NAMALWA (cell line): ENCODE data around the gene TLE3.
"Not testable (repeated sequence)": the region's sequence is repeated elsewhere in the genome, so short reads cannot be mapped to it uniquely, and the experiment has no call there.

ENCODE experiments used
- DNase-seq: peaks from one replicate; pipeline ENCODE4 v3.0.0-alpha.2; 2015; ENCODE audit warnings: low spot score

Gene TLE3

GRCh38 chr15:70125605-70126004, 27.9 kb upstream of the TLE3 start:
- DNase-seq, result no peak

GRCh38 chr15:70121624-70122302, 24.0 kb upstream of the TLE3 start:
- DNase-seq, result no peak

GRCh38 chr15:70120958-70121623, 23.4 kb upstream of the TLE3 start:
- no peak for DNase-seq

- DNase-seq, result no peak
These were observed 22.3 kb upstream of the TLE3 start for GRCh38 chr15:70119911-70120508.

GRCh38 chr15:70118599-70118998, 20.9 kb upstream of the TLE3 start:
- DNase-seq, result no peak

GRCh38 chr15:70116317-70116716, 18.6 kb upstream of the TLE3 start:
- DNase-seq, result no peak

- DNase-seq, result no peak
These were observed 16.5 kb upstream of the TLE3 start for GRCh38 chr15:70114221-70114620.

GRCh38 chr15:70113304-70113700, 15.6 kb upstream of the TLE3 start:
- no peak for DNase-seq

- DNase-seq, result not testable (repeated sequence)
These were observed 15.0 kb upstream of the TLE3 start for GRCh38 chr15:70112572-70113303.

- no peak for DNase-seq
These were observed 14.3 kb upstream of the TLE3 start for GRCh38 chr15:70112074-70112395.

- peak; percentile 34 for DNase-seq
These were observed 13.7 kb upstream of the TLE3 start for GRCh38 chr15:70111203-70112073.

GRCh38 chr15:70109978-70110377, 12.3 kb upstream of the TLE3 start:
- no peak for DNase-seq

GRCh38 chr15:70109531-70109930, 11.8 kb upstream of the TLE3 start:
- no peak for DNase-seq

- DNase-seq, result no peak
These were observed 6.3 kb upstream of the TLE3 start for GRCh38 chr15:70103880-70104626.

GRCh38 chr15:70102827-70103226, 5.1 kb upstream of the TLE3 start:
- no peak for DNase-seq

- peak; percentile 71 for DNase-seq
These were observed 3.9 kb upstream of the TLE3 start for GRCh38 chr15:70101459-70102113.

GRCh38 chr15:70100474-70101341, 3.0 kb upstream of the TLE3 start:
- DNase-seq, result peak; percentile 85

GRCh38 chr15:70099967-70100473, 2.3 kb upstream of the TLE3 start:
- peak; percentile 58 for DNase-seq

- DNase-seq, result peak; percentile 99
These were observed 1.6 kb upstream of the TLE3 start for GRCh38 chr15:70099167-70099966.
